Nucleus accumbens (tissue), 56 donors: ENCODE results near the gene STK38L.
"Not testable (repeated sequence)": the region's sequence is repeated elsewhere in the genome, so short reads cannot be mapped to it uniquely, and the experiment has no call there.

Experiments
- DNase-seq, 56 donors: peaks; one replicate each; lab custom pipeline; 2025; lab: John Stamatoyannopoulos, UW

Gene STK38L

GRCh38 chr12:27221625-27222387 is 22.3 kb upstream of the STK38L start:
- peak in 2 of 56 donors; percentile 3 to 12 for DNase-seq

DNA sequence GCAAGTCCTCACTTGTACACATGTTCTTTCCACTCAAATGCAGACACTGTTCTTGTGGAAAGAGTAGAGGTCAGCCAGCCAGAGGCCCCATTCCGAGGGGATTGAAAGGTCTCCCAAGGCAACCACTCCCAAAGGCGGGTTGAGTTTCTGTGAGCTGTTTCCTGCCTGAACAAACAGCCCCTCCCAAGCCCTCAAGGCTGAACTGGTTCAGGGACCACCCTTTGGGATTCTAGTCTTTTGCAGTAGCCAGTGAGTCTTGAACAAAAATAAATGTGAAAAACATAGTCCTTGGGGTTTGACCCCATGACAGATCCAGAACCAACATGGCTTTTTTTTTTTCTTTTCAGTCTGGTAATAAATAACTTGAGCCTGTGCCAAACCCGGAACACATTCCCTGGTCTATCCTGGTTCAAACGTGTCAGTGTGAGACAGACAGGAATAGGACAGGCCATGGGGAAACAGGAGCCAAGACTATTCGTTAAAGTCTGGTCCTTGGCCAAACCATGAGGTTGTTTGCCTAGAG is 17.6 kb upstream of the STK38L start:
- DNase-seq: peak in 11 of 56 donors; percentile 3 to 40 (median 11)

DNA sequence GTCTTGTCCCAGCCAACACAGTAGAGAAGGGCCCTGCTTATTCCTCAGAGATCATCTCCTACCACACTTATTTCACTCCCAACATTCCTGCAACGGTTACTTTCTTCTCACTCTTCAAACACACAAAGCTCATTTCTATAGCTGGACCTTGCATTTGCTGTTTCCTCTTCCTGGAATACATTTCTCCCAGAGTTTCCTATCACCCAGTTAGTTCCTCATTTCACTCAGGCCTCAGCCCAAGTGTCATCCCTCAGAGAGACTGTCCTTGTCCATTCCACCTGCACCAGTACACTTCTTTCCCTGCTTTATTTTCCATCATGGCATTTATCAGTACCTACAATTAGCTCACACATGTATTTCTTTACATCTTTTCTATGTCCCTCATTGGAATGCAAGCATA is 14.7 kb upstream of the STK38L start:
- DNase-seq: no peak

- not testable (repeated sequence) for DNase-seq
Observed at GRCh38 chr12:27231374-27231773, 12.7 kb upstream of the STK38L start.

DNA sequence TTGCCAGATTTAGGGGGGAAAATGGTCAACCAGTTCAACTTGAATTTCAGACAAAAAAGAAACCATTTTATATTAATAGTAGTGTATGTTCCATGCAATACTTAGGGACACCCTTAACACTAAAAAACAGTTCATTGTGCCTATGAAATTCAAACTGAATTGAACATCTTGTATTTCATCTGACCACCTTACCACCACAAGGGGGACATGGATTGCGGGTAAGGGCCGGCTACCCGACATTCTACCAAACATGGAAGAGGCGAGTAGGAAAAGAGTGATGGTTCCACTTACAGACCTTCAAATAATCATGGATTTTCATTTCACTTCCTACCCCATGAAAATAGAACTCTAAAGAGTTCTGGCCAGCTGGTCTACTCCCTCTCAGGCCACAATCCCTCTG is 10.3 kb upstream of the STK38L start:
- no peak for DNase-seq

DNA sequence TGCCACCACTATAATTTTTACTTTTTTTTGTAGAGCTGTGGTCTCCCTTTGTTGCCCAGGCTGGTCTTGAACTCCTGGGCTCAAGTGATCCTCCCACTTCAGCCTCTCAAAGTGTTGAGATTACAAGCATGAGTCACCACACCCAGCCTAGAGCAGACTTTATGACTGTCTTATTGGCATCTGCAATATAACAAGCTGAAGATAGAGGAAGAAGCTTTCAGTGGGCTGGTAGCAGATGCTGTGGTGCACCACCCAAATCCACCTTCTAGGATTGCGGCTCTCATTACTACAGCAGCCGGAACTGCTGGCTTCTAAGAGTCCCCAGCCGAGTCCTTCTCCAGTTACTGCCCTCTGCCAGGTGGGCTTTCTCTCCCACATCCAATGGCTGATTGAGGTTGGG is 7.6 kb upstream of the STK38L start:
- DNase-seq: no peak

DNA sequence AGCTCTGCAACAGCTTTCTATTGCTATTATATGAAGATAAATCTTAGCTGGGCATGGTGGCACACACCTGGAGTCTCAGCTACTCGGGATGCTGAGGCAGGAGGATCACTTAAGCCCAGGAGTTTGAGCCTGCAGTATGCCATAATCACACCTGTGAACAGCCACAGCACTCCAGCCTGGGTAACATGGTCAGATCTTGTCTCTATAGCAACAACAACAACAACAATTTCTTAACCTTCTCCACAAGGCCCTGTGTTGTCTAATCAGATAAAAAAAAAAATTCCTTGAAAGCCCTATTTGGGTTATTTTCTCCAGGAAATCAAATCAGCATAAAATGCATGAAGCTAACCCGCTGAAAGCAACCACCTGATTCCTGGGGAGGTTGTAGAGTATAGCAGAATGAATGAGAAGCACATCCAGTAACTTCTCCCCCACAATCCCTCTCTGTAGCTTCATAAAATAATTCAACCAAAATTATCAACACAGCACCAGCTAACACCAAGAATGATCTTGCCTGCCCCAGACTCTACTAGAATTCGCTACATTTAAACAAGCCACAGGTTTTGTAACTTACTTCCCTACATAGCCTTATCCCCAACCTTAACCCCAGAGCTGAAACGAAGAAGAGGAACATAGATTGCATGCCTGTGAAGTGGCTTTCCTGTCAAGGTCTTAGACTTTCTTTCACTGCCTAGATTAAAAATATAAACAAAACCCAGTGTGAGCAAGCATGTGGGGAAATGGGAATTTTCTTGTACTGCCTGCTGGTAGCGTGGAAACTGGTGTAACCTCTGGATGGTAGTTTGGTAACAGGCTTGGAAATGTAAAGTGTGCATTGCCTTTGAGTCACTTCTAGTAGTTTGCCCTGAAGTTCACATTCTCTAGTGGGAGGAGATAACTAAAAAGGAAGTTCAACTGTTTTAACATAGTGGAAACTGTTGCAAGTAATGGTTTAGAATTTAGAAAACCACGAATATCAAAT is 6.0 kb upstream of the STK38L start:
- DNase-seq: no peak

DNA sequence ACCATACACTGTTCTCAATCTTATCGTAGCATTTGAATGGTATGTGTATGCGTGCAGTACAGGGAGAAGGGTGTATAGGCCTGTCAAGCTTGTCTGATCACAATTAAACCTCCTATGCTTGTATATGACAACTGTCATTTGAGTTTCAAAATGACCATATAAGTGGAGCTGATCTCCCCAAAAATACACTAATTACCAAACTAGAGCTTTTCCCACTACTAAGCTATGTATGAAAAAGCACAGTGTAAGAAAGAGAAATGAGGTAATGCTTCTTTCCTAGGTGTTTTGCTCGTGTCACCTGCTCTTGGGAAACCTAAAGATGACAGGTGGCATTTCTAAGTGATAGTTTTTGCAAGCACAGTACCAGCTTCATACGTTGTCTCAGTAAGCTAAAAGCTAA is 1.1 kb upstream of the STK38L start:
- no peak for DNase-seq

DNA sequence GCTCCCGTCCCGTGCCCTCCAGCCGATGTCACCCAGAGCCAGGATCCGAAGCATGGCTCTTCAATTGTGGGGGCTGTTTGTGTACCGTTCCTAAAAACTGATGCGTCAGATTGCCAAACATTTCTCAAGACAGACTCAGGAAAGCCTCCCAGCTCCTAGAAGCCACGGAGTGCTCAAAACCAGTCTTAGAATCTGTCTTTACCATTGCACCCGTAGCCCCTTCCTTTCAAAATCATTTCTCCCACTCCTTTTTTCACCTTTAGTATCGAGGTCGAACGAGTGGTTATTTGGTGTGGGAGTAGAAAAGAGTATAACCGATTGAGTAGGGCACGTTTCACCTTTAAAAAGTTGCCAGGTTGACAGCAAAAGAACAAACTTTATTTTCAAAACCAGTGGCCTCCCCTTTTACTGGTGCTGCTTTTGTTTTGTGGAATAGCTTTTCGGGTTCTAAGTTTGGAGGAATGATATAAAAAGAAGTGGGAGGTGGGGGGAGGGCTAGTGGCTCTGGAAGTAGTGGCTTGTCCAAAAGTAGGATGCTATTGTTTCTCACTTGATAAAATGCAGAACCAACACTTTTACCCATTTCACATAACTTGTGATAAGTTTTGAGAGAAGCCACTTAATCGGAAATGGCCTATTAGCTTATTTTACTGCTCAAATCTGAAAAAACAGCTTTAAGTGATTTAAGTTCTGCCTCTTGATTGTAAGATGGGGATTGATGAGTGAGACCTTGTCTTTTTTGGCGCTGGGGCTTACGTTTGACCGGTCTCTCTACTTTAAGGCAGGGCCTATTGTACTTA is 803 bp downstream of the STK38L start:
- no peak for DNase-seq

DNA sequence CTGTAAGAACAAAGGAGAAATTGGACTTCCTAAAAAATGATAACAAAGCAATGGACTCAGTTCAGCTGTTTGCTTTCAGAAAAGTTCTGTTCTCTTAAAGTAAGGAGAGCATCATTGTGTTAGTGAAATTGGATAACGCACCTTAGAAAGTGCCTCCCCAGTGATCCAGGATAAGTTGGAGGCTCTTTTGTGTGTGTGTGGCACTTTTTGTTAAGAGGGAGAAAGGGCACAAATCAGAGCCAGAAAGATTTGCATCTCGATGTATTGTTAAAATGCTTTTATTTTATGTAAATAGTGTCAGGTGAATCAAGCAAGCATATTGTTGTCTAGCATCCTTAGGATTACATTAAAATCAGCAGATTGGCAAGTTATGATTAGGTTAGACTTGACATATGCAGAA is 2.1 kb downstream of the STK38L start:
- no peak for DNase-seq

DNA sequence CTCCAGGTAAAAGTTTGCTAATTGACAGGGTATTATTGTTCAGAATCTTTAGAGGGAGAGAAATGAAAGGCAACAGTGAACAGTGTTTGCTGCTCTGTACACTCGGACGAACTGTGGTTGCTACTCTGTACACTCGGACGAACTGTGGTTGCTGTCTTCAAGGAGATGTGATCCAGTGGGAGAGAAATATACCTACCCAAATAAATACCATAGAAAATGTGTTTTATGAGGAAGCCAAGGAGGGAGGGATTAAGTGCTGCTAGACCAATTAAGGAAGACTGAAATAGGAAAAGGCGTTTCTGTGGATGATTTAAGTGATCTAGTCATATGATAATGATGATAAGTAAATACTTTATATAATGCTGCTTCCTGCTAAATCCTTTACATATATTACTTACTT is 2.7 kb downstream of the STK38L start:
- no peak for DNase-seq

GRCh38 chr12:27252934-27253333 is 8.8 kb downstream of the STK38L start:
- no peak for DNase-seq

DNA sequence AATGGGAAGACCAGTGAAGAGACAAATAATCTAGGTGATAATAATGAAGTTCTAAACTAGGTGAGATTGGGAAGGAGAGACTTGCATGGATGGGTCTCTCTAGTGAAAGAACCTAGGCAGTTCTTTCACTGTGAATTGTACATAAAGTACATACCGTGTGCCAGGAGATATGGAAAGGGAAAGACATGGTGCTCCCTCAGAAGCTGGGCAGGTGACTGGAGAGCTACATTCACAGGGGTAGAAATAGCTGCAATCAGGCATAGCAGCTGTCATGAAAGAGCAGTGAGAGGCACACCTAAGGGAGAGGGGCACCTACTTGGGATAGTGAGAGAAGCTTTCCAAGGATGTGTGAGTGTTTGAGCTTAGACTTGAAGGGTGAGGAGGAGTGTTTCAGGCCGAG is 9.3 kb downstream of the STK38L start:
- no peak for DNase-seq

DNA sequence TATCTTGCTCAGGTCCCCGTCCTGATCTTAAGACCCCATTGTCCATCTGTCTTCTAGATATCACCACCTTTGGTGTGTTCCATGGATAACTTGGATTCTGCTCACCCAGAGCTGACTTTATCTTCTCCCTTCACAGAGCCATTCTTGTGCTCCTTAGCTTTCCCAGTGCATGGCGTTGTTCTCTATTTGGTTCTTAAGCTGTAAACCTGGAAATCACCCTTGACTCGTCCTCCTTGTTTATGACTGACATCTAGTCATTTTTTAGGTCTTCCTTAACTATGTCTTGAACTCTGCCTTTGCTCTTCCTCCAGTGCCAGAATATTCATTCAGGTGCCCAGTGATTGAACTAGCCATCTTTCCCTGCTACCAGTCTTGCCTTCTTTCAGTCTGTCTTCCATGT is 11.7 kb downstream of the STK38L start:
- DNase-seq: no peak

DNA sequence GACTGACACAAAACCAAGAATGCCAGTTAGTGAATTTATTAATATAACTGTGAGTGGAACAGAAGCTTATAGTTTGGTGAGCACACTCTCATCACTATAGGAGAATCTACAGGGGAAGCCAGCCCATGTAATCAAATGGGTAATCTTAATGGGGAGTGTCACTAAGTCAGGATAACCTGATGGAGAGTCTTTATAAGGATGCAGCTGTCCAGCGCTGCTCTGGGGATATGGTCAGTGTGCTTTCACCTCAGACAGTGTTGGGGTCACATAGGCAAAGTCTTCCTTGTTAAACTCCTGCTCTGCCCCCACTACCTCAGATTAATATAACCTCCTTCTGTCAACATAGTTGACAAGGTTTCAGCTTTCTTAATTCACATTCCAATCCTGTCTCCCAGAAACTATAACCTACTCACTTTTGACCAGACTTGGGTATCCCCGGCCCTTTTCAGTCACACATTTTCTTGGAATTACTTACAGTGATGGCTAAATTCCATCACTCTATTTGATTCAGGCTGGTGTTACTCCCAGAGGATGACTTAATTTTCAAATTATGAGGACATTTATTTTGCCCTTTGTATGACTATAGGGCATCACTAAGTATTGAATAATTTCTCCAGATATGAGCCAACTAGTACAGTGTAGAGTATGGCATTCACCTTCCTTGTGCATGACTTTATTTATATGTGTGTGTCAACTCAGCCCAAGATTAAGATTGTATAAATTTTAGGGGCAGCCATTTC is 13.2 kb downstream of the STK38L start:
- DNase-seq: no peak

DNA sequence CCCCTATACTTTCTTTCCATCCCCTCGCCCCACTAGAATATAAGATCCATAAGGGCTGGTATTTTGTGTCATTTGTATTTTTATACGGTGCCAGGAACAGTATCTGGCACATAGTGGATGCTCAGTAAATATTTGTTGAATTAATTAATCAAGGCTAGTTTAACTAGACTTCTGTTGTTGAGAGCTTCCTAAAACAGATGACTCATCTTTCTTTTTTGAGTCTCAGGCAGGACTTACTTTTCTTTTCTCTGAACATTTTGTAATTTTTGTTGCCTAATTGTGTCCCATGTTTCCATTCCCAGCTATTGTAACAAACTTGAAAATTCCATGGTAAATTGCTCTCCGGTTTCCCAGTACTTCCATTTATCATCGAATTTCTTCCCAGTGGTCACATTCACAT is 16.7 kb downstream of the STK38L start:
- DNase-seq: no peak

DNA sequence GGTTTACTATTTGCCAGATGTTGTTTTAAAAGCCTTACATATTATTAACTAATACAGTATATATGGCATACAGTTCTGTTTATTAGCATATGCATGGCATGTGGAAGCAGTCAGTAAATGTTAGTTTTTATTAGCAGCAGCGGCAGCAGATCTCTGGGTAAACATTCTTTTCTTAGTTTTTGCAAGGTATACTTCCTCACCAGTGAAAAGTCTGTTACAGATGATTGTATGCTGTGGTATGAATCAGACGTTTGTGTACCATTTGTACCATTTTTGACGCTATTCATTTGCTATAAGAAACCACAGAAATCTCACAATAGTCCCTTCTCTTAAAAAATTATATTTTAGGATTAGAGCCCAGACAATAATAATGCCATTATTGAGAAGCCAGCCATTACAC is 17.8 kb downstream of the STK38L start:
- DNase-seq: no peak

GRCh38 chr12:27270148-27270547 is 26.1 kb downstream of the STK38L start:
- DNase-seq: no peak

- no peak for DNase-seq
Observed at GRCh38 chr12:27271206-27271605, 27.1 kb downstream of the STK38L start.
